ENCODE data around the gene NOP56.

The NOP56 gene

GRCh38 chr20:2687514-2687913 is 35.1 kb downstream of the NOP56 start:
- TF ChIP-seq, protein P1, sequence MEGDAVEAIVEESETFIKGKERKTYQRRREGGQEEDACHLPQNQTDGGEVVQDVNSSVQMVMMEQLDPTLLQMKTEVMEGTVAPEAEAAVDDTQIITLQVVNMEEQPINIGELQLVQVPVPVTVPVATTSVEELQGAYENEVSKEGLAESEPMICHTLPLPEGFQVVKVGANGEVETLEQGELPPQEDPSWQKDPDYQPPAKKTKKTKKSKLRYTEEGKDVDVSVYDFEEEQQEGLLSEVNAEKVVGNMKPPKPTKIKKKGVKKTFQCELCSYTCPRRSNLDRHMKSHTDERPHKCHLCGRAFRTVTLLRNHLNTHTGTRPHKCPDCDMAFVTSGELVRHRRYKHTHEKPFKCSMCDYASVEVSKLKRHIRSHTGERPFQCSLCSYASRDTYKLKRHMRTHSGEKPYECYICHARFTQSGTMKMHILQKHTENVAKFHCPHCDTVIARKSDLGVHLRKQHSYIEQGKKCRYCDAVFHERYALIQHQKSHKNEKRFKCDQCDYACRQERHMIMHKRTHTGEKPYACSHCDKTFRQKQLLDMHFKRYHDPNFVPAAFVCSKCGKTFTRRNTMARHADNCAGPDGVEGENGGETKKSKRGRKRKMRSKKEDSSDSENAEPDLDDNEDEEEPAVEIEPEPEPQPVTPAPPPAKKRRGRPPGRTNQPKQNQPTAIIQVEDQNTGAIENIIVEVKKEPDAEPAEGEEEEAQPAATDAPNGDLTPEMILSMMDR (IDR thresholded peaks at IDR 0.05; ENCODE audit: low read depth, low read length), result no peak
- no peak for DNase-seq (ENCODE audit: extremely low read depth, low read depth)

DNA sequence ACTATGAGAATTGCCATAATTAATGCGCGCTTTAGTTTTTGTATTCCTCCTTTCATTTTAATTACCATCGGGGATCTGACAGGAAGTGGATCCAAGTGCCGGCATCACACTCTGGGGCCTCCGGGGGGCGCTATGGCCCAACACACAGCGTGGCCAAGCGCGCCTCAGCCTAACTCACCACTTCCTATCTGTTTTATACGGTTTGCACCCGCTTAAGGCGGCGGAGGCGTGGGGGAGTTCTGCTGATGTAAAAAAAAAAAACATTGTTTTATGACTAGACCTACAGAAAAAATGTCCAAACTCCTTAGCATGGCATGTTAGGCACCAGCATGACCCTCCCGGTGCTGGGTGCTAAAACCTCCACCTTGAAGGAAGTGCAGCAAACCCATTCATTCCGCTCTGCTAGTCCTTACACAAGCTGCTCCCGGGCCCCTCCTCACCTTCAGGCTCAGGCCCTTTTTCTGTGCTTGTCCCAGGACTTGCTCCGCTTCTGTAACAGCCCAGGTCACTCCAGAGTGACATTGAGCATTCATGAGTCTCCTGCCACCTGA is 35.7 kb downstream of the NOP56 start:
- DNase-seq (ENCODE audit: extremely low read depth, low read depth), result no peak
- TF ChIP-seq, protein P1 (IDR thresholded peaks at IDR 0.05; ENCODE audit: low read depth, low read length), result peak; percentile 42

DNA sequence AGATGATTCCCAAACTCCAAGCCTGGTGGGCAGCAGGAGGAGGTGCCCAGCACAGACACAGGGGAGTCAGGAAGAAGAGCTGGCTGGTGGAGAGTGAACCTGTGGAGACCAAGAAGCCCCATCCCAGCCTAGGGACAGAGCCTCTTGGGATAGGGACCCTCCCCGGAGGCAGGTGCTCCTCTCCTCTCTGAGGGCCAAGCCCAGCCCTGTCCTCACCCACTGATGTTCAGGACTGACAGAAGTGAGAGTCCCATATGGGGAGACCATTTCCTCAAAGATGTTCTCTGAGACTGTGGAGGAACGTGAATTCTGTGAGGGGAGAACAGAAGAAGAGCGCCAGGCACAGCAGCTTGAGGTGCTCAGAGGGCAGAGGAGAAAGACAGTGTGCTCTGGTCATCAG is 37.8 kb downstream of the NOP56 start:
- no peak for DNase-seq (ENCODE audit: extremely low read depth, low read depth)
- TF ChIP-seq, protein P1 (IDR thresholded peaks at IDR 0.05; ENCODE audit: low read depth, low read length), result no peak

GRCh38 chr20:2690718-2691117 is 38.3 kb downstream of the NOP56 start:
- DNase-seq (ENCODE audit: extremely low read depth, low read depth), result no peak
- TF ChIP-seq, protein P1 (IDR thresholded peaks at IDR 0.05; ENCODE audit: low read depth, low read length), result no peak

- TF ChIP-seq, protein P1 (IDR thresholded peaks at IDR 0.05; ENCODE audit: low read depth, low read length), result no peak
- no peak for DNase-seq (ENCODE audit: extremely low read depth, low read depth)
Observed at GRCh38 chr20:2691127-2691526, 38.7 kb downstream of the NOP56 start.

DNA sequence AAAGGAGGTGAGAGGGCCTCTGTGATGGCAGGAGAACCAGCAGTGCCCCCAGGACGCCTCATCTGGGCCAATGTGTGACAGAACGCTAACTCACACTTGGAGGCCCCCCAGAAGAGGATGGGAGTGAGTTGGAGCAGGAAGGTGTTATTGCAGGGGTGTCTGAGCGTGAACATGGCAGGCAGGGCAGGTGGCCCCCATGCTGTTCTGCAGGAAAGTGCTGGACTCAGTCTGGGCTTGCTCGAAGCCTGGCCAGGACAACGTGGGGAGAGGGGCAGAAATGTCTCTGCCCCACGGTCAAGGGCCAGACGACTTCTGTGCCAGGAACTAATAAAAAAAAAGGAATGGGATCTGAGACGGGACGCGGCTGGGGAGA is 39.2 kb downstream of the NOP56 start:
- DNase-seq (ENCODE audit: extremely low read depth, low read depth), result no peak
- TF ChIP-seq, protein P1 (IDR thresholded peaks at IDR 0.05; ENCODE audit: low read depth, low read length), result no peak

DNA sequence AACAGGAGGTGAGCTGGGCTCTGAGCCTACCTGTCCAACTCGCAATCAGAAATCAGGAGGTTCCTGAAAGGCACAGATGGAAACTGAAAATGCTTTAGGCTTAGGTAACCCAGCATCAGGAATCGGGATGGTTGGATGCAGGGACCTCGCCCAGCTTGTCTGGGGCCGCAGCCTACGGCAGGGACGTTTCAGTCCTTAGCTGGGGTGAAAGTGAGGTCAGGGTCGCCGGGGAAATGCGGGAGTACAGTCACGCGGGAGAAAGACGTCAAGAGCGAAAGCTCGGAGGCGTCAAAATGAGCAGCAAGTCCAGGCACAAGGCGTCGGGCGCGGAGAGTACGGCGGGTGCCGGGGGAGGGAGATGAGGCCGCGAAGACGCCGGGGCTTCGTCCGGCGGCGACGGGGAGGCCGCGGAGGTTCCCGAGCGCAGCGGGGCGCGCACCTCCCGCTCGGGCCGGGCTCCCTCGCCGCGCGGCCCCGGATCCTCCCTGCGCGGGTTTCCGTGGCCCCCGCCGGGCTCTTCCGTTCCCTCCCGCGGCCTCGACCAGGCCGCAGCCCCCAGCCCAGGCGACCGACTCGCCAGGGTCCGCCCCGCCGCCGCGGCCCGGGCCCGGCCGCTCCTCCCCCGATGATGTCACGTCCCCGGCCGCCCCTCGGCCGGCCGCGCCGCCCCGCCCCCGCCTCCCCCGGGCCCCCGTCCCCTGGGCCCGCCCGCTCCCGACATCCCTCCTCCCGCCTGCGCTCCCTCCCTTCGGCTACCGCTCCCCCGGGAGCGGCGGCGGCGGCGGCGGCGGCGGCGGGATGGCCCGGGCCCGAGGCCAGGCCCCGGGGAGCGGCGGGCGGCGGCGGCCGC is 39.8 kb downstream of the NOP56 start, which contains the start of gene EBF4:
Gene EBF4, plus strand, starts transcription at position 745 of the 850 bp plus-strand sequence. CDS start 866 bp downstream, outside the sequence.
- TF ChIP-seq, protein P1 (IDR thresholded peaks at IDR 0.05; ENCODE audit: low read depth, low read length), result no peak
- no peak for DNase-seq (ENCODE audit: extremely low read depth, low read depth)

Data from AG09319 (cell line).